MM.1S (cell line): Measurements from ENCODE around the gene ELP5.

Source experiments
- CTCF ChIP-seq: fragments of 300-600 bp; sonication (generic); IDR thresholded peaks from 2 replicates; pipeline ENCODE4 v1.5.1; 2016; ENCODE audit warnings: antibody characterized with exemption, low read length, mixed read lengths
- EZH2 ChIP-seq: fragments of 300-600 bp; sonication (generic); optimal IDR thresholded peaks from 2 replicates; pipeline ENCODE3; 2017; ENCODE audit warnings: low read depth, mild to moderate bottlenecking, antibody characterized with exemption, low read length, mixed read lengths
- EZH2phosphoT487 ChIP-seq: fragments of 300-600 bp; sonication (generic); IDR thresholded peaks from 2 replicates; pipeline ENCODE4 v1.6.1; 2018; ENCODE audit warnings: antibody characterized with exemption, low read length

DNA sequence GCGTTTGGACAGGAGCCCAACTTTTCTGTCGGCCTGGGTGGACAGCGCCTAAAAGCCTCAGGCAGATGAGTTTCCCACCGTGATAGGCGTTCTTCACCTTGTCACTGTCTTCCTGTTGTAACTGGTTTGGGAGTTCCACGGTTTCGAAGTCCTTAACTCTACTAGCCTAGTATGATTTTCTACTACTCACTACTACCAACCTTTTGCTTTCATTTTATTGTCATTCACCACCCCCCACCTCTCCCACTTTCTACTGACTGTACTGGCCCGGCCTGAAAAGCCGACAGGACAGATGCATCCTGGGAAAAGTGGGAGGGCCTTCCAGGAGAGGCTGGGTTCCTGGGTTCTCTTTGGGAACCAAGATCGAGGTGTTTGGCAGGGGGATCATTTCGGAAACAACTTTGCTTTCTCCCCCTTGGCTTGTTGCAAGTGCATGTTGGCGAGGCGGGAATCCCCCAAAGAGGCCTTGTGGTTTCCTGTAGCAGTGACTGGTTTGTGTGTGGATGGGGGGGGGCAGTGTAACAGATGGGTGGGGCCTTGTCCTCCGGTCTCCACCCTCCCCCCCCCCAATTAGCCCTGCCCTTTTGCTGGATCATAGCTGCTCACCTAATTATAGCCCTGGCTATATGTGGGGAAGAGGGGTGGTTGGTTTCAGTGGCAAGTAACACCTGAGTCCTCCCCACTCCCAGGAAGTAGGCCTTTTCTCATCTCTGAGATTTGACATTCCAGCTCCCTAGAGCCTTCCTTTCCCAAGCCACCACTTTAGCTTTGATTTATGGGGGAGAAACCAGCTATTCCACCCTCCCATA lies 56.8 kb downstream of the ELP5 start:
- TF ChIP-seq CTCF (no peak), EZH2 (no peak), EZH2phosphoT487 (no peak)
